Mucosa of gallbladder (tissue), 1 donor: Measurements from ENCODE around the gene ATL2. TPM values are rescaled to one million over a fixed set of nuclear protein-coding genes. Genes with fewer than 3 reads are reported as not detected.

Experiments used
- DNase-seq: peaks from one replicate; pipeline ENCODE4 v3.0.0-alpha.2; 2020; ENCODE audit warnings: low spot score
- total RNA-seq: library from RNA; stranded (reverse); gene quantifications from one replicate; pipeline ENCODE4 v1.2.1, GENCODE V29; 2021
- donor health status: DM: no; HTN: no; CAD: no.

Gene ATL2
- total RNA-seq, 1 donor from 2014 or later: 54.8 TPM

GRCh38 chr2:38248707-38249106, 128.4 kb downstream of the ATL2 start:
- DNase-seq: no peak

GRCh38 chr2:38248255-38248654, 128.8 kb downstream of the ATL2 start:
- no peak for DNase-seq

GRCh38 chr2:38246105-38246504, 131.0 kb downstream of the ATL2 start:
- no peak for DNase-seq

GRCh38 chr2:38245114-38245641, 131.9 kb downstream of the ATL2 start:
- no peak for DNase-seq

- DNase-seq: no peak
These were observed 132.8 kb downstream of the ATL2 start for GRCh38 chr2:38244301-38244700.

Other genes with a start within 250 kb of the ATL2 start
- 51.9 TPM for gene HNRNPLL, start 225.7 kb upstream of the ATL2 start, total RNA-seq